ENCODE data around the gene L3MBTL4. TPM values are rescaled to one million over a fixed set of nuclear protein-coding genes. Genes with fewer than 3 reads are reported as not detected.

Gene L3MBTL4
- total and polyA plus RNA-seq, 8 donors, result 5.7 to 13.9 (median 6.9) TPM

GRCh38 chr18:6340121-6340520, 74.6 kb downstream of the L3MBTL4 start:
- Histone ChIP-seq H3K4me1 (no peaks in the 10 kb centered on the region), H3K4me3 (no peak overlapping the region), H3K27me3 (no peaks in the 10 kb centered on the region), H3K36me3 (no peaks in the 10 kb centered on the region), H3K9me3 (peaks cover 0 to 41% of the 10 kb centered on the region in 2 donors), H3K27ac (no peak overlapping the region)
- intact Hi-C loops (cut with DNase I), result no loop called here
- ATAC-seq (no peak), DNase-seq (no peak)
- no peak for TF ChIP-seq CTCF (IDR thresholded peaks at IDR 0.05)

GRCh38 chr18:6336239-6336638, 78.5 kb downstream of the L3MBTL4 start:
- Histone ChIP-seq H3K9me3 (peaks cover 0 to 11% of the 10 kb centered on the region in 2 donors), H3K36me3 (no peaks in the 10 kb centered on the region), H3K4me1 (no peaks in the 10 kb centered on the region), H3K27me3 (no peaks in the 10 kb centered on the region), H3K27ac (no peak overlapping the region), H3K4me3 (no peak overlapping the region)
- no peak for ATAC-seq
- TF ChIP-seq CTCF (IDR thresholded peaks at IDR 0.05), result no peak
- no peak for DNase-seq
- intact Hi-C loops (cut with DNase I), result no loop called here

- peaks cover 0 to 1% of the 10 kb centered on the region in 2 donors for H3K9me3 ChIP-seq
- no peak overlapping the region for H3K4me3 ChIP-seq
- intact Hi-C loops (cut with DNase I), result no loop called here
- no peaks in the 10 kb centered on the region for H3K36me3 ChIP-seq
- ATAC-seq (no peak), DNase-seq (no peak)
- no peaks in the 10 kb centered on the region for H3K4me1 ChIP-seq
- no peak overlapping the region for H3K27ac ChIP-seq
- no peaks in the 10 kb centered on the region for H3K27me3 ChIP-seq
- no peak for TF ChIP-seq CTCF (IDR thresholded peaks at IDR 0.05)
Observed at GRCh38 chr18:6333981-6334380, 80.7 kb downstream of the L3MBTL4 start.

- ATAC-seq (no peak), DNase-seq (no peak)
- Histone ChIP-seq H3K4me1 (no peaks in the 10 kb centered on the region), H3K36me3 (no peaks in the 10 kb centered on the region), H3K4me3 (no peak overlapping the region), H3K9me3 (peaks cover 0 to 1% of the 10 kb centered on the region in 2 donors), H3K27me3 (no peaks in the 10 kb centered on the region), H3K27ac (no peak overlapping the region)
- intact Hi-C loops (cut with DNase I), result no loop called here
- TF ChIP-seq CTCF (IDR thresholded peaks at IDR 0.05), result no peak
Observed at GRCh38 chr18:6331872-6332271, 82.8 kb downstream of the L3MBTL4 start.

GRCh38 chr18:6330786-6331185, 83.9 kb downstream of the L3MBTL4 start:
- no peaks in the 10 kb centered on the region for H3K9me3 ChIP-seq
- intact Hi-C loops (cut with DNase I), result no loop called here
- TF ChIP-seq CTCF (IDR thresholded peaks at IDR 0.05), result no peak
- H3K36me3 ChIP-seq, result no peaks in the 10 kb centered on the region
- DNase-seq, result no peak
- H3K4me1 ChIP-seq, result no peaks in the 10 kb centered on the region
- H3K4me3 ChIP-seq, result no peak overlapping the region
- ATAC-seq, result no peak
- no peak overlapping the region for H3K27ac ChIP-seq
- H3K27me3 ChIP-seq, result no peaks in the 10 kb centered on the region

All from left lung (tissue), 10 donors.